H1 (cell line): ENCODE data around the gene HARS1. TPM values are rescaled to one million over a fixed set of nuclear protein-coding genes. Genes with fewer than 3 reads are reported as not detected.

Experiments used
- CTCF ChIA-PET: fragments of 300-600 bp; sonication (Branson Sonifier 250); formaldehyde crosslinking; loops from one replicate; lab custom pipeline; 2021; ENCODE audit not compliant: partially characterized antibody; lab: Charles Lee
- POLR2A ChIA-PET: fragments of 300-600 bp; sonication (Branson Sonifier 250); formaldehyde crosslinking; loops from one replicate; lab custom pipeline; 2021; ENCODE audit warnings: inconsistent platforms; ENCODE audit not compliant: partially characterized antibody; lab: Charles Lee
- DNase-seq, 2 experiments: peaks; one replicate each; pipeline versions ENCODE4 v3.0.0 to v3.0.0-alpha.2; 2010 to 2022; ENCODE audit warnings: low spot score in 2 of 2, low read depth in 1 of 2, mixed read lengths in 1 of 2
- FAIRE-seq: peaks from 2 replicates; lab custom pipeline; 2011; peaks lifted over from hg19 to GRCh38; lab: Jason Lieb, UNC
- H2AFZ ChIP-seq: 2 replicates; pipeline ENCODE4 v1.8.1; 2012; ENCODE audit warnings: low read length, inconsistent platforms
- H2AK5ac ChIP-seq: 2 replicates; pipeline ENCODE4 v1.6.1; 2013; ENCODE audit warnings: low read depth, low read length
- H2BK120ac ChIP-seq: replicated peaks from 2 replicates; pipeline ENCODE3; 2013; ENCODE audit warnings: low read depth, low read length, inconsistent platforms
- H2BK12ac ChIP-seq: 2 replicates; pipeline ENCODE4 v1.6.1; 2013; ENCODE audit warnings: low read depth, low read length
- H2BK15ac ChIP-seq: 2 replicates; pipeline ENCODE4 v1.6.1; 2013; ENCODE audit warnings: low read length
- H2BK20ac ChIP-seq: 2 replicates; pipeline ENCODE4 v1.6.1; 2013; ENCODE audit warnings: low read length
- H2BK5ac ChIP-seq: 2 replicates; pipeline ENCODE4 v1.6.1; 2013; ENCODE audit warnings: low read depth, low read length
- H3K14ac ChIP-seq: 2 replicates; pipeline ENCODE4 v1.6.1; 2013; ENCODE audit warnings: inconsistent platforms; ENCODE audit not compliant: insufficient read length
- H3K18ac ChIP-seq: 2 replicates; pipeline ENCODE4 v1.6.1; 2013; ENCODE audit warnings: low read length; ENCODE audit errors: extremely low read depth
- H3K23ac ChIP-seq: 2 replicates; pipeline ENCODE4 v1.6.1; 2013; ENCODE audit warnings: inconsistent platforms; ENCODE audit not compliant: insufficient read length
- H3K23me2 ChIP-seq: 2 replicates; pipeline ENCODE4 v1.6.1; 2013; ENCODE audit warnings: low read depth, low read length
- H3K27ac ChIP-seq: 2 replicates; pipeline ENCODE4 v1.6.1; 2011; ENCODE audit warnings: low read depth, low read length, inconsistent platforms
- H3K27me3 ChIP-seq, 4 experiments: replicated peaks in 1 of 4; 1 replicate in 1 of 4; 2 replicates in 3 of 4; pipeline versions ENCODE4 v1.6.1 to v1.8.1; 2011 to 2013; ENCODE audit warnings: low read length in 3 of 4, mild to moderate bottlenecking in 3 of 4, inconsistent platforms in 2 of 4, mixed read lengths in 2 of 4, moderate library complexity in 1 of 4; ENCODE audit not compliant: control insufficient read depth in 3 of 4, insufficient read depth in 3 of 4; ENCODE audit errors: extremely low read depth in 1 of 4
- H3K36me3 ChIP-seq, 4 experiments: 2 replicates each; pipeline versions ENCODE4 v1.6.1 to v1.8.1; 2011 to 2013; ENCODE audit warnings: mild to moderate bottlenecking in 4 of 4, low read length in 3 of 4, moderate library complexity in 2 of 4, control low read depth in 1 of 4, inconsistent platforms in 1 of 4; ENCODE audit not compliant: insufficient read depth in 4 of 4, control insufficient read depth in 2 of 4
- H3K4ac ChIP-seq: replicated peaks from 2 replicates; pipeline ENCODE3; 2013; ENCODE audit warnings: low read length, low read depth, mixed read lengths, inconsistent platforms; ENCODE audit not compliant: insufficient read length
- H3K4me1 ChIP-seq, 4 experiments: replicated peaks in 1 of 4; 1 replicate in 1 of 4; 2 replicates in 3 of 4; pipeline versions ENCODE4 v1.6.1 to v1.8.1; 2011 to 2013; ENCODE audit warnings: low read length in 3 of 4, inconsistent platforms in 2 of 4, mixed read lengths in 1 of 4; ENCODE audit not compliant: insufficient read depth in 4 of 4, control insufficient read depth in 3 of 4
- H3K4me2 ChIP-seq, 2 experiments: 2 replicates each; pipeline versions ENCODE4 v1.6.1 to v1.8.1; 2011 to 2013; ENCODE audit warnings: low read depth in 2 of 2, low read length in 2 of 2, control low read depth in 1 of 2, inconsistent platforms in 1 of 2, mild to moderate bottlenecking in 1 of 2; ENCODE audit not compliant: insufficient read depth in 1 of 2
- H3K4me3 ChIP-seq, 4 experiments: fragments of 200-600, 300-600 bp in 1 of 4; sonication (generic), shearing (Covaris generic), sonication (Bioruptor Twin) in 1 of 4; 2 replicates each; pipeline versions ENCODE4 v1.5.1 to v1.8.1; 2011 to 2016; ENCODE audit warnings: low read length in 4 of 4, low read depth in 3 of 4, control low read depth in 2 of 4, inconsistent platforms in 2 of 4, mild to moderate bottlenecking in 2 of 4, mixed read lengths in 1 of 4, moderate library complexity in 1 of 4; ENCODE audit not compliant: insufficient read depth in 2 of 4; ENCODE audit errors: extremely low read depth in 1 of 4
- H3K56ac ChIP-seq: replicated peaks from 2 replicates; pipeline ENCODE3; 2013; ENCODE audit warnings: low read depth, mild to moderate bottlenecking, mixed read lengths, low read length, inconsistent platforms; ENCODE audit not compliant: insufficient read length
- H3K79me1 ChIP-seq: 2 replicates; pipeline ENCODE4 v1.6.1; 2013; ENCODE audit warnings: low read depth, low read length, control low read depth
- H3K79me2 ChIP-seq, 2 experiments: 2 replicates each; pipeline versions ENCODE4 v1.6.1 to v1.8.1; 2012 to 2013; ENCODE audit warnings: low read length in 2 of 2, mild to moderate bottlenecking in 2 of 2, inconsistent platforms in 1 of 2; ENCODE audit not compliant: insufficient read depth in 2 of 2, control insufficient read depth in 1 of 2
- H3K9ac ChIP-seq, 4 experiments: replicated peaks in 1 of 4; 1 replicate in 1 of 4; 2 replicates in 3 of 4; pipeline versions ENCODE4 v1.6.1 to v1.8.1; 2011 to 2013; ENCODE audit warnings: low read depth in 3 of 4, low read length in 3 of 4, control low read depth in 2 of 4, mild to moderate bottlenecking in 2 of 4, moderate library complexity in 2 of 4, inconsistent platforms in 1 of 4; ENCODE audit errors: extremely low read depth in 1 of 4
- H3K9me3 ChIP-seq, 2 experiments: 2 replicates each; pipeline versions ENCODE4 v1.6.1 to v1.8.1; 2012 to 2013; ENCODE audit warnings: mild to moderate bottlenecking in 2 of 2, moderate library complexity in 2 of 2, control low read depth in 1 of 2, inconsistent platforms in 1 of 2, low read depth in 1 of 2, low read length in 1 of 2, mixed read lengths in 1 of 2; ENCODE audit not compliant: insufficient read depth in 2 of 2
- H4K20me1 ChIP-seq, 2 experiments: replicated peaks in 1 of 2; 2 replicates each; pipeline versions ENCODE3 to v1.8.1; 2011 to 2013; ENCODE audit warnings: inconsistent platforms in 2 of 2, low read length in 2 of 2, mild to moderate bottlenecking in 1 of 2; ENCODE audit not compliant: insufficient read depth in 2 of 2, control insufficient read depth in 1 of 2
- H4K5ac ChIP-seq: 2 replicates; pipeline ENCODE4 v1.6.1; 2013; ENCODE audit warnings: low read length, low read depth, mixed read lengths, inconsistent platforms; ENCODE audit not compliant: insufficient read length
- H4K8ac ChIP-seq: 2 replicates; pipeline ENCODE4 v1.8.0; 2013; ENCODE audit warnings: mild to moderate bottlenecking, moderate library complexity, low read length, inconsistent platforms; ENCODE audit not compliant: insufficient read depth; ENCODE audit errors: extremely low read depth
- H4K91ac ChIP-seq: replicated peaks from 2 replicates; pipeline ENCODE3; 2013; ENCODE audit warnings: low read length, mixed read lengths, inconsistent platforms; ENCODE audit not compliant: insufficient read length
- BACH1 ChIP-seq: IDR thresholded peaks from 2 replicates; pipeline ENCODE4 v1.6.1; 2012; ENCODE audit warnings: low read length, improper control_type of control experiment
- BCL11A ChIP-seq, 2 experiments: IDR thresholded peaks; one replicate each; pipeline ENCODE4 v1.6.1; 2011; ENCODE audit warnings: low read depth in 2 of 2, low read length in 2 of 2, mild to moderate bottlenecking in 2 of 2
- CBX8 ChIP-seq: fragments of 300-800, 300-1000 bp; sonication (generic); IDR thresholded peaks from 2 replicates; pipeline ENCODE4 v1.7.1; 2016; ENCODE audit warnings: low read depth, low read length, borderline replicate concordance
- CTBP2 ChIP-seq: IDR thresholded peaks from 2 replicates; pipeline ENCODE4 v1.7.0; 2011; ENCODE audit warnings: borderline replicate concordance, mild to moderate bottlenecking, moderate library complexity, mixed read lengths, low read length; ENCODE audit not compliant: insufficient read depth, insufficient read length
- EP300 ChIP-seq, 2 experiments: IDR thresholded peaks; 1 replicate in 1 of 2; 2 replicates in 1 of 2; pipeline ENCODE4 v1.6.1; 2011 to 2012; ENCODE audit warnings: low read depth in 2 of 2, low read length in 2 of 2, mild to moderate bottlenecking in 2 of 2, borderline replicate concordance in 1 of 2, inconsistent platforms in 1 of 2, moderate library complexity in 1 of 2
- MAFK ChIP-seq: IDR thresholded peaks from 2 replicates; pipeline ENCODE4 v1.6.1; 2012; ENCODE audit warnings: low read depth, mild to moderate bottlenecking, improper control_type of control experiment, low read length
- SIN3A ChIP-seq, 2 experiments: IDR thresholded peaks in 1 of 2; conservative IDR thresholded peaks in 1 of 2; 2 replicates each; pipeline ENCODE4 v1.6.1; 2011 to 2012; ENCODE audit warnings: low read length in 2 of 2, improper control_type of control experiment in 1 of 2, low read depth in 1 of 2, mild to moderate bottlenecking in 1 of 2
- WGBS, 2 experiments: shearing (Covaris generic) in 1 of 2; methylation state at CpG; one replicate each; pipeline versions ENCODE4 v1.1.6 to v1.1.7; 2013 to 2015; ENCODE audit warnings: low lambda C conversion rate in 2 of 2, mixed read lengths in 2 of 2, inconsistent platforms in 1 of 2, low coverage in 1 of 2, missing lambda C conversion rate in 1 of 2; ENCODE audit not compliant: insufficient replicate concordance in 2 of 2, insufficient coverage in 1 of 2, insufficient read length in 1 of 2; ENCODE audit errors: extremely low coverage in 1 of 2, missing lambda C conversion rate in 1 of 2; 5-methylcytosine and 5-hydroxymethylcytosine counted together
- polyA plus RNA-seq, 7 experiments: library from polyadenylated mRNA; depleted of rRNA in 3 of 7; stranded (reverse) in 5 of 7; unstranded in 2 of 7; fragments of >200 nt in 5 of 7; fragments of 200-250 nt in 2 of 7; gene quantifications; 1 replicate in 5 of 7; 2 replicates in 1 of 7; 4 replicates in 1 of 7; pipeline versions ENCODE4 v1.2.1 to v1.2.3, GENCODE V29; 2011 to 2013; ENCODE audit warnings: missing spikeins in 2 of 7, mixed read lengths in 2 of 7
- total RNA-seq: library from RNA; stranded (reverse); fragmentation: NEBNext Ultra II Directional; extraction: Animal tissue kit (Norgen Biotek cat#: 25700); gene quantifications from 2 replicates; pipeline ENCODE4 v1.2.1, GENCODE V29; 2021

HARS1 gene
- total and polyA plus RNA-seq, 2 of the 8 experiments (the other 6 are each of a cell fraction or from before 2014, with no cell fraction given): 27.8 to 56.8 TPM

DNA sequence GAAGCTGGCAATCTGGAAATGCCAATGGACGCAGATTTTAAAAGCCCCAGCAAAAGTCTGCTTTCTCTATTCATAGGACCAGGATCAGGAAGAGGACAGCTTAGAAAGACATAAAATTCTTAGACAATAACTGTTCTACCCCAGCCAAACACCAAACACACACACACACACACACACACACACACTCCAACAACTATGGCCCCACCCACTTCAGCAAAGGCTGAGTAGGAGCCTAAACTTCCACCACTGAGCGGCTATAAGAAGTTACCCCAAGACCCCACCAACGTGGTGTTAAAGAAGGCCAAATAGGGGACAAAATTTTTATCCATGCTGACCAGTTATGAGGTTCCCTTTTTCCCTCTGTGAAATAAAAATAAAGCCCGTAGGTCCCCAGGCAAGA lies 41.9 kb upstream of the HARS1 start:
- Histone ChIP-seq H4K20me1 (no peaks in the 10 kb centered on the region), H3K27ac (no peak overlapping the region), H3K4me3 (no peak overlapping the region), H3K9ac (no peak overlapping the region), H3K4me2 (no peak overlapping the region), H2BK12ac (no peak overlapping the region), H2AK5ac (no peak overlapping the region), H2BK15ac (no peak overlapping the region), H4K5ac (no peak overlapping the region), H3K4ac (no peak overlapping the region), H3K56ac (no peak overlapping the region), H3K23ac (no peak overlapping the region), H3K4me1 (no peaks in the 10 kb centered on the region), H3K14ac (no peak overlapping the region), H2BK120ac (no peak overlapping the region), H3K27me3 (no peaks in the 10 kb centered on the region), H3K36me3 (no peaks in the 10 kb centered on the region), H2AFZ (no peak overlapping the region), H3K79me1 (no peaks in the 10 kb centered on the region), H3K23me2 (no peaks in the 10 kb centered on the region; the same call in 1 of the 2 replicates), H2BK5ac (no peak overlapping the region), H2BK20ac (no peak overlapping the region), H4K91ac (no peak overlapping the region), H3K9me3 (peaks cover 2 to 10% of the 10 kb centered on the region in 2 experiments; a peak in 2 of 4 replicates), H3K18ac (no peak overlapping the region), H4K8ac (no peak overlapping the region), H3K79me2 (no peaks in the 10 kb centered on the region)
- TF ChIP-seq BCL11A (IDR thresholded peaks at IDR 0.05; ENCODE audit: low read depth in 2 of 2, low read length in 2 of 2) (no peak), SIN3A (conservative IDR thresholded peaks at IDR 0.05 in 1 of 2, IDR thresholded peaks at IDR 0.05 in 1 of 2; ENCODE audit: low read depth in 1 of 2, low read length in 2 of 2) (no peak), EP300 (IDR thresholded peaks at IDR 0.05; ENCODE audit: borderline replicate concordance in 1 of 2, low read depth in 2 of 2, low read length in 2 of 2) (no peak), CTBP2 (no peak), CBX8 (no peak), MAFK (no peak), BACH1 (no peak)
- DNase-seq: no peak
- 74% methylated on average over 4 of the region's 4 CpGs; no CpG with 5 or more reads in 1 of the 2 experiments for WGBS, 2 experiments
- no peak for FAIRE-seq
- POLR2A ChIA-PET: no interaction called here
- CTCF ChIA-PET: interaction anchor here (1.8 kb wide), 1 partner anchor 11 kb away, joined by 8 read pairs; no protein-coding TSS in a partner anchor
